ENCODE measurements around the gene TASL.
"Not testable (repeated sequence)": the region's sequence is repeated elsewhere in the genome, so short reads cannot be mapped to it uniquely, and the experiment has no call there.

The TASL gene

DNA sequence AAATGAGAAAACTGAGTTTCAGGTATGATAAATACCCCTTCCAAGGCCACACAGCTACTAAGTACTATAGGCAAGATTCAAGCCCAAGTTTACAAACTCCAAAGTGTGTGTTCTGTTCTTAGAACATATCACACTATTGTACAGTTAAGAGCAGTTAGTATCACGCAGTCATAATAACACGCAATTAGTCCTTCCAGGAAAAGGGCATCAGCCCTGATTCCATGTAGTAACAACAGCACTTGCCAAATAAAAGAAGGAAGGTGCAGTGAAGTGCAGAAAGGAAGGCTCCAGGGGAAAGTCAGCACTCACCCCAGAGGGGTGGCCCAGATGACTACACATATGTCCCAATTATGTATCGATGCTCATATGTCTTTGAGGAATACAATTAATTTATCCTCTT lies 4.4 kb downstream of the TASL start:
- DNase-seq = no peak

DNA sequence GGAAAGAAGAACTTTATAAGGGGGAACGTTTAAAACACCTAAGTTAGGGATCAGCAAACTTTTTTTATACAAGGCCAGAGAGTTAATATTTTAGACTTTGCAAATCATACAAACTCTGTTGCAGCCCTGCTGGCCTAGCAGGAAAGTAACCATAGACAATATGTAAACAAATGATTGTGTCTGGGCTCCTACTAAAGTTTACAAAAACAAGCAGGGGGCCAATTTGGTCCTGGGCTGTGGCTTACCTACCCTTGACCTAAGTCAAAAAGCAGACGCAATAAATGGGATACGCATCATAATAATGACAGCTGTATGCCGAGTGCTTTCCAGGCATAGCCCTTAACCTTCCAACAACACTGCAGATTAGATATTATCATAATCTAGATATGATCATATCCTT lies 4.9 kb downstream of the TASL start:
- no peak for DNase-seq

DNA sequence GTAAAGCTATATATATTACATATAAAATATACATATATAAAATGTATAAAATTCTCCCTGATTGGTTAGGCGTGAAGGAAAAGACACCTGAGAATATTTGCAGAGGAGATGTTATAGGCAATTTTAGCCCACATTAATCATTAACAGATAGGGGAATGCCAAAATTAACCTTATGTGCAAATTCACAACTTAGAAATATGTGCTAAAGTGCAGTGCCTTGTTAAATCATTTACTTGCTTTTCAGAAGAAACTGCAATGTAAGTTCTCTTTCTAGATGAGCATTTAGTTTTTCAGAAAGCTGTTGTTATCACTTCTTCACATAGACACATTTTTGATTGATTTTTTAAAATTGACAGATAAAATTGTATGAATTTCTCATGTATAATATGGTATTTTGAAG lies 5.6 kb downstream of the TASL start:
- no peak for DNase-seq

DNA sequence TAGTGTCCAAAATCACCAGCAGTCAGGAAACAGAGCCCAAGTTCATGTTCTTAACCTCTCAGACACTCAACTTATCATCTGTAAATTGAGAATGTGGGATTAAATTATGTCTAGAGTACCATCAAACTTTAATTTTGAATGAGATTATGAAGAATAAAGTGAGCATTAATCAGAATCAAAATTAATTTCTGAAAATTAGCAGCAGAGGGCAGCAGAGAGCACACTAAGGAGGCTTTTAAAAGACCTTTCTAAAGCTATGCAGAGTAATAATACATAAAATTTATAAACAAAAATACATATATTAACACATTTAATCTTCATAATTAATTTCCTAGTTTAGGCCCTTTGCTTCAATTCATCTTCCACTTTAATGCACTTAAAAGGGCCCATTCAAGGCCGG lies 7.1 kb downstream of the TASL start:
- peak; percentile 3 for DNase-seq

DNA sequence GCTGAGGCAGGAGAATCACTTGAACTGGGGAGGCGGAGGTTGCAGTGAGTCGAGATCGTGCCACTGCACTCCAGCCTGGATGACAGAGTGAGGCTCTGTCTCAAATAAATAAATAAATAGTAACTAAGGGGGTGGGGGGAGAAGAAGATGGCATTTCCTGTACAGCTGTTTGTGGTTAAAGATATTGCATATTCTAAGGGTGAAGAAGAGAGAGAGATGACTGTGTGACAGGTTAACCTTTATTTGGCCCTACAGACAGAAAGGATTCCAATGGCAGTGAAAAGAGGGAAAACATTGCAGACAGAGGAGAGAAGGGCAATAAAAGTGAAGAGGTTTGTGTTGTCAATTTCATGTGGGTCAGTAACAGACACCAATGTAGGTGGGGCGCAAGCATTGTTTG lies 9.4 kb downstream of the TASL start:
- DNase-seq = no peak

DNA sequence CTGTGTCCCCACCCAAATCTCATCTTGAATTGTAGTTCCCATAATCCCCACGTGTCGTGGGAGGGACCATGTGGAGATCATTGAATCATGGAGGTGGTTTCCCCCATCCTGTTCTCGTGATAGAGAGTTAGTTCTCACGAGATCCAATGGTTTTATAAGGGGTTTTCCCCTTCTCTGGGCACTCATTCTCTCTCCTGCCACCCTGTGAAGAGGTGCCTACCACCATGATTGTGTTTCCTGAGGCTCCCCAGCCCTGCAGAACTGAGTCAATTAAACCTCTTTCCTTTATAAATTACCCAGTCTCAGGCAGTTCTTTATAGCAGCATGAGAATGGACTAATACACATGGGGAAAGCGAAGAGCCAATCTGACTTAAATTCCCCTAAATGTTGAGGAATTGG lies 14.5 kb downstream of the TASL start:
- not testable (repeated sequence) for DNase-seq

DNA sequence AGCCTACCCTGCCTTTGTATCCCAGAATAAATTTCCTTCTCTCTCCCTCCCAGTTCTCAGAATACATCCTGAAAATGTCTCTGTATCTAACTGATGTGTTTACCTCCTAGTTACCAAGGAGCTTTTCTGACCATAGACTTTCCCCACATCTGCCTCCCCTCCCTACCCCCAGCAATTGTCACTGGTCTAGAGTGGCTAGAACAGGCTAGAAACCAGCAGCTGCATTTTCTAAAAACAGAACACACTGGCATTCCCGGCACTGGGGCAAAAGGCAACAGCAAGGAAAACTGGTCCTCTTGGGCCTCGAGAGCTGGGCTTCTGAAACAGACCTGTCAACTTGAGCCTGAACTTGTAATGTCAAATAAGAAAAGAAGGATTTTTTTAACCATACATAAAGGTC lies 16.4 kb downstream of the TASL start:
- no peak for DNase-seq

DNA sequence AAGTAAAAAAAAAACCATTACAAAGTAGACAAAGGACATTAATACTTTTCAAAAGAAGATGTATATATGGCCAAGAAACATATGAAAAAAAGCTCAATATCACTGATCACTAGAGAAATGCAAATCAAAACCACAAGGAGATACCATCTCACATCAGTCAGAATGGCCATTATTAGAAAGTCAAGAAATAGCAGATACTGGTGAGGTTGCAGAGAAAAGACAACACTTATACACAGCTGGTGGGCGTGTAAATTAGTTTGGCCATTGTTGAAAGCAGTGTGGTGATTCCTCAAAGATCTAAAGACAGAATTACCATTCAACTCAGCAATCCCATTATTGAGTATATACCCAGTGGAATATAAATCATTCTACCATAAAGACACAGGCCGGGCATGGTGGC lies 39.3 kb downstream of the TASL start:
- DNase-seq = no peak

DNA sequence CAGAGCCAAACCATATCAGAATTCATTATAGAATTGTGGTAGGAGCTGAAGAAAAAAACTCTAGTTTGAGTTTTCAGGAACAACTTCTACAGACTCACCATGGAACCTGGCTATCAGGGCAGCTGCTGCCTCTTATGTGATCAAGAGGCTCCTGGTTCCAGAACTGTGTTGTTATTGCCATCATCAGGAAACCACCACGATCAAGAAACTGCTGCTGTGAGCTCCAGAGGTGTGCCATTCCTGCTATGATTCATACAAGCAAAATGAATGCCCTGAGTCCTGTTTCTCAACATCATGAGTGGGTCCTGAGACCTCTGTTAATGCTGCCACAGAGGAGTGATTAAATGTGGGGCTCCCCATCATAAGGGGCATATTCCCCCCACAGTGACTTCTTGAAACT lies 43.7 kb downstream of the TASL start:
- DNase-seq = no peak

DNA sequence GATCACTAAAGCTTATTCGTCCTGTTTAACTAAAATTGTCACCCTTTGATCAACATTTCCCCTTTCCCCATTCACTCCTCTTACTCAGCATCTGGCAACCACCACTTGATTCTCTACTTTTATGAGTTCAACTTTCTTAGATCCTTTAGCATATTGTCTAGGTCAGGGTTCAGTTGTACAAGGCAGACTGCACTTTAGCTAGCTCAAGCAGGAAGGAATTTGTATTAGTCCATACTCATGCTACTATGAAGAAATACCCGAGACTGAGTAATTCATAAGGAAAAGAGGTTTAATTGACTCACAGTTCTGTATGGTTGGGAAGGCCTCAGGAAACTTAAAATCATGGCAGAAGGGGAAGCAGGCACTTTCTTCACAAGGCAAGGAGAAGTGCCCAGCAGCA lies 44.3 kb downstream of the TASL start:
- DNase-seq = no peak

DNA sequence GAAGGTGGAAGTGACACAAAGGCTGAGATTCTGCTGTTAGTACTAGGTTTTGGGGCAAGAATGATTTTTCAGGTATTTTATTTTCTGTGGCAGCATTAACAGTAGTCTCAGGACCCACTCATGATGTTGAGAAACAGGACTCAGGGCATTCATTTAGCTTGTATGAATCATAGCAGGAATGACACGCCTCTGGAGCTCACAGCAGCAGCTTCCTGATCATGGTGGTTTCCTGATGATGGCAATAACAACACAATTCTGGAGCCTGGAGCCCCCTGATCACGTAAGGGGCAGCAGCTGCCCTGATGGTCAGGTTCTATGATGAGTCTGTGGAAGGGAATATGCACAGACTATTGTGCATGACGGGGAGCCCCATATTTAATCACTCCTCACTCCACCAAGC lies 47.0 kb downstream of the TASL start:
- DNase-seq = no peak

DNA sequence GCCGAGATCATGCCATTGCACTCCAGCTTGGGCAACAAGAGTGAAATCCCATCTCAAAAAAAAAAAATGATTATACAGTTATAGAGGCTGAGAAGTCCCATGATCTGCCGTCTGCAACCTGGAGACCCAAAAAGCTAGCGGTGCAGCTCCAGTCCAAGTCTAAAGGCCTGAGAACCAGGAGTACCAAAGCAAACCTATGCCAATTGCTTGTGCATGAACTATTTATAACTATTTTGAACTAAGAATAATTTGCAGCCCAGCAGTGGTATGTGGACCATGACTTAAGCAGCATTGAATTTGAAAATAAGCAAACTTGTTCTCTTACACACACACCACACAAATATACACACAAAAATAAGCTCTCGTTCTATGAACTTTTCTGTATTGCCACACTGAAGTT lies 51.8 kb downstream of the TASL start:
- DNase-seq = no peak

DNA sequence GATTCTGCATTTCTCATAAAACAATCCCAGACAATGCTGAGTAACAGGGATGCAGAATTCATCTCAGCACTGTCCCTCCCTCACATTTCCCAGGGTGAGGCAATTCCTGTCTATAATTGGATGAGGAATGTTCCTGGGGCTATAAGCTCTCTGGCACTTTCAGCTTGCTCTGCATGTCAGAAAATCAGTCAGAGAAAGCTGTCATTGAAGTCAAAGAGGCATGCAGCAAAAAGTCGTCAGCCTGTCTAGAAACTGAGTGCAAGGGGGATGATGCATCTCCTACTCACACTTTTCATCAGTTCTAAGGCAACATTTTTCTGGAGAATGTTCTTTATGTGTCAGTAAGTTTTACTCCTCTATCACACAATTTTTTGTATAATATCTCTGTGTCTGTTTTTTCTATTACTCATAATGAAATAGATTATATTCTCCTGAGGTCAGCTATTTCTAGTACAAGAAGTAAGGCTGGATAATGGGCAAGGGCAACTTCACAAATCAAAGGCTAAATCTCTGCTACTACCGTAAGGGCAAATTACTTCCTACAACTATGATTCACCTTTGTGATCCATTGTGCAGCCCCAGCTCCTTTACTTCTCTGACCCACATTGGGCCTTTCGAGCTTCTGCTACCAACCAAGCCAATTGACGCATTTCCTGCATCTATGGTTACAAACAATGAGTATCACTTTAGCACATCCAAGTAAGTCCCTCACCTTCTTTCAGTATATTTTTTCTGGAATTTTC lies 56.0 kb downstream of the TASL start:
- no peak for DNase-seq

DNA sequence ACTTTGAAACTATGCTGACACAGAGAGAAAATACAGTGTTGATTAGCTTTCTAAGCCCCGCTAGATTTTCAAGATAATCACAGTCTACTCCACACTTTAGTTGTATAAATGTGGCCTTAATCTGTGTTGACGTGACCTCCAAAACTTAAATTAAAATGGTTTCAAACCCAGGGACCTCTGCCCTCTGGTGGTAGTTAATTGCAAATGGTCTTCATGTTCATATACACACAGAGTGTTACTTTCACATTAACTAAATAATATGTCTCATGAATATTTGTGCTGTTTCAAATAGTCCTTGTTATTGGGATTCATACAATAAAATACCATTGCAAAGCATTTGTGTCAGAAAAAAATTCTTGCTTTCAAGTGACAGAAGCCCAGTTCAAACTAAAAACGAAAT lies 64.3 kb downstream of the TASL start:
- no peak for DNase-seq
